HG03520 (cell line): ENCODE measurements around the gene FOXJ3.

Experiments used
- ATAC-seq: cut with Tn5 transposase; IDR thresholded peaks from one replicate; pipeline ENCODE4 v1.9.1; 2021; ENCODE audit warnings: mild to moderate bottlenecking, moderate library complexity; ENCODE audit not compliant: unreplicated experiment

FOXJ3 gene

GRCh38 chr1:42311897-42312296, 23.1 kb downstream of the FOXJ3 start:
- ATAC-seq, result no peak

- ATAC-seq, result no peak
Measured at GRCh38 chr1:42311138-42311537, 23.9 kb downstream of the FOXJ3 start.

- ATAC-seq, result no peak
Measured at GRCh38 chr1:42306977-42307376, 28.1 kb downstream of the FOXJ3 start.

- no peak for ATAC-seq
Measured at GRCh38 chr1:42305639-42306038, 29.4 kb downstream of the FOXJ3 start.

GRCh38 chr1:42302034-42302433, 33.0 kb downstream of the FOXJ3 start:
- no peak for ATAC-seq

GRCh38 chr1:42298520-42298919, 36.5 kb downstream of the FOXJ3 start:
- no peak for ATAC-seq

- no peak for ATAC-seq
Measured at GRCh38 chr1:42295816-42296215, 39.2 kb downstream of the FOXJ3 start.

GRCh38 chr1:42290130-42290529, 44.9 kb downstream of the FOXJ3 start:
- no peak for ATAC-seq

GRCh38 chr1:42288311-42288985, 46.6 kb downstream of the FOXJ3 start:
- no peak for ATAC-seq

GRCh38 chr1:42282867-42283583, 52.0 kb downstream of the FOXJ3 start:
- no peak for ATAC-seq

- ATAC-seq, result no peak
Measured at GRCh38 chr1:42282024-42282579, 52.9 kb downstream of the FOXJ3 start.

- no peak for ATAC-seq
Measured at GRCh38 chr1:42280821-42281220, 54.2 kb downstream of the FOXJ3 start.

- no peak for ATAC-seq
Measured at GRCh38 chr1:42279055-42279454, 56.0 kb downstream of the FOXJ3 start.

GRCh38 chr1:42272920-42273319, 62.1 kb downstream of the FOXJ3 start:
- ATAC-seq, result no peak

- ATAC-seq, result no peak
Measured at GRCh38 chr1:42267904-42268303, 67.1 kb downstream of the FOXJ3 start.

GRCh38 chr1:42266253-42267135, 68.5 kb downstream of the FOXJ3 start:
- ATAC-seq, result no peak

- ATAC-seq, result no peak
Measured at GRCh38 chr1:42264511-42265190, 70.4 kb downstream of the FOXJ3 start.

GRCh38 chr1:42263019-42263418, 72.0 kb downstream of the FOXJ3 start:
- no peak for ATAC-seq

- no peak for ATAC-seq
Measured at GRCh38 chr1:42260376-42261070, 74.5 kb downstream of the FOXJ3 start.

GRCh38 chr1:42259739-42260064, 75.3 kb downstream of the FOXJ3 start:
- ATAC-seq, result no peak
